Measurements from ENCODE around the gene FCRL5.

The FCRL5 gene

DNA sequence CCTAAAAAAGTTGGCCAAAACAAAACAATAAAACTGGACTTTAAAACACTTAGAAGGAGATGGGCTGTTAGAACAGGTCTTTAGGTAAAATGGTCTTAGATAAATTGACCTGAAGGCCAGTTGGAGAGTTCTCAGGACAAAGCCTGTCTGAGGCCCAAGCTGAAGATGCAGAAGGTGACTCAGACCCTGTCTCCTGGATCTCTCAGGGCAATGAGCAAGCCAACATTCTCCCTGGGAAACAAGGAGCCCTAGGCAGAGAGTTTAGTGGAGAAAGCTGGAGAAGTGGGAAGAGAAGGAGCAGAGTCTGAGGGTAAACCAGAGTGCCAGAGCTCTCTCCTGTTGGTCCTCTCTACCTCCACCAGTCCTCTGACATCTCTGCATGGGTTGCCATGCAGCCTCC is 70.1 kb downstream of the FCRL5 start:
- no peak overlapping the region for H3K4ac ChIP-seq (ENCODE audit: low read depth in 1 of 2, low read length in 2 of 2)
- H3K4me2 ChIP-seq (ENCODE audit: low read length, poor library complexity, severe bottlenecking): no peak overlapping the region
- no peak for DNase-seq
- H3K36me3 ChIP-seq (ENCODE audit: control insufficient read depth in 1 of 2, insufficient read depth in 2 of 2, low read depth in 1 of 2, low read length in 2 of 2): no peaks in the 10 kb centered on the region
- H3K23ac ChIP-seq (ENCODE audit: low read length in 2 of 2): no peak overlapping the region
- H3K27ac ChIP-seq (ENCODE audit: low read length, poor library complexity, severe bottlenecking): no peak overlapping the region
- H3K14ac ChIP-seq (ENCODE audit: low read length in 2 of 2): no peak overlapping the region
- peaks cover 5% of the 10 kb centered on the region for H3K9me3 ChIP-seq (ENCODE audit: control insufficient read depth, low read length)
- no peak overlapping the region for H2AFZ ChIP-seq (ENCODE audit: low read depth, low read length)
- H3K4me3 ChIP-seq (ENCODE audit: insufficient read depth in 1 of 2, low read depth in 1 of 2, low read length in 2 of 2): no peak overlapping the region
- H3K9ac ChIP-seq (ENCODE audit: low read length): no peak overlapping the region
- no peak overlapping the region for H3K18ac ChIP-seq (ENCODE audit: low read depth in 1 of 2, low read length in 2 of 2)
- no peak overlapping the region for H4K8ac ChIP-seq (ENCODE audit: low read length)
- peaks cover 0 to 12% of the 10 kb centered on the region in 2 experiments for H3K27me3 ChIP-seq (ENCODE audit: control insufficient read depth in 1 of 2, insufficient read depth in 1 of 2, low read length in 2 of 2)
- H3K79me1 ChIP-seq (replicated peaks; ENCODE audit: low read length, poor library complexity, severe bottlenecking): no peaks in the 10 kb centered on the region
- no peak overlapping the region for H2BK120ac ChIP-seq (ENCODE audit: low read depth, low read length)
- no peak overlapping the region for H2BK15ac ChIP-seq (ENCODE audit: low read depth, poor library complexity, severe bottlenecking)
- H2AK5ac ChIP-seq (ENCODE audit: low read length, severe bottlenecking): no peak overlapping the region
- H4K91ac ChIP-seq (ENCODE audit: low read length): no peak overlapping the region
- H2BK5ac ChIP-seq (ENCODE audit: low read depth, low read length, poor library complexity, severe bottlenecking): no peak overlapping the region
- H3K4me1 ChIP-seq (ENCODE audit: control insufficient read depth, insufficient read depth, low read depth, low read length): no peaks in the 10 kb centered on the region
- H2BK12ac ChIP-seq (ENCODE audit: low read length in 2 of 2): no peak overlapping the region

DNA sequence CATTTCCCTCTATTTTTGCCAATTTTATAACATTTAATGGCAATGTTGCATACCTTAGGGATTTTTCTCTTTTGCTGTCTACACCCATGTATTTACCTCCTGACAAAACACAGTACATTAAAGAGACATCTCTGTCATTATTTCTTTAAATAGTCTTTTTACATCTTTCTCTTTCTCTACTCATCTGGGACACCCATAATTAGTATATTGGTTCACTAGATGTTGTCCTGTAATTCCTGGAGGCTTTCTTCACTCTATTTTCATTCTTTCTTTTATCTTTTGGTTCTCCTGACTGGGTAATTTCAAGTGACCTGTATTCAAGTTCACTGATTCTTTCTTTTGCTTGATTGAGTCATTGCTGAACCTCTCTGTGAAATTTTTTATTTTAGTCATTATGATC is 74.3 kb downstream of the FCRL5 start:
- no peaks in the 10 kb centered on the region for H3K79me1 ChIP-seq (replicated peaks; ENCODE audit: low read length, poor library complexity, severe bottlenecking)
- no peak overlapping the region for H2BK5ac ChIP-seq (ENCODE audit: low read depth, low read length, poor library complexity, severe bottlenecking)
- H3K4me2 ChIP-seq (ENCODE audit: low read length, poor library complexity, severe bottlenecking): no peak overlapping the region
- no peak overlapping the region for H3K18ac ChIP-seq (ENCODE audit: low read depth in 1 of 2, low read length in 2 of 2)
- H3K36me3 ChIP-seq (ENCODE audit: control insufficient read depth in 1 of 2, insufficient read depth in 2 of 2, low read depth in 1 of 2, low read length in 2 of 2): no peaks in the 10 kb centered on the region
- H2AFZ ChIP-seq (ENCODE audit: low read depth, low read length): no peak overlapping the region
- no peak overlapping the region for H3K23ac ChIP-seq (ENCODE audit: low read length in 2 of 2)
- H4K8ac ChIP-seq (ENCODE audit: low read length): no peak overlapping the region
- no peaks in the 10 kb centered on the region for H3K4me1 ChIP-seq (ENCODE audit: control insufficient read depth, insufficient read depth, low read depth, low read length)
- no peak overlapping the region for H3K14ac ChIP-seq (ENCODE audit: low read length in 2 of 2)
- peaks cover 0 to 9% of the 10 kb centered on the region in 2 experiments for H3K27me3 ChIP-seq (ENCODE audit: control insufficient read depth in 1 of 2, insufficient read depth in 1 of 2, low read length in 2 of 2)
- no peak overlapping the region for H4K91ac ChIP-seq (ENCODE audit: low read length)
- no peak overlapping the region for H3K9ac ChIP-seq (ENCODE audit: low read length)
- no peak overlapping the region for H3K4me3 ChIP-seq (ENCODE audit: insufficient read depth in 1 of 2, low read depth in 1 of 2, low read length in 2 of 2)
- H2BK12ac ChIP-seq (ENCODE audit: low read length in 2 of 2): no peak overlapping the region
- H2BK15ac ChIP-seq (ENCODE audit: low read depth, poor library complexity, severe bottlenecking): no peak overlapping the region
- no peak overlapping the region for H2BK120ac ChIP-seq (ENCODE audit: low read depth, low read length)
- no peak overlapping the region for H3K27ac ChIP-seq (ENCODE audit: low read length, poor library complexity, severe bottlenecking)
- H2AK5ac ChIP-seq (ENCODE audit: low read length, severe bottlenecking): no peak overlapping the region
- H3K4ac ChIP-seq (ENCODE audit: low read depth in 1 of 2, low read length in 2 of 2): no peak overlapping the region
- peaks cover 7% of the 10 kb centered on the region for H3K9me3 ChIP-seq (ENCODE audit: control insufficient read depth, low read length)
- no peak for DNase-seq

- H3K9ac ChIP-seq (ENCODE audit: low read length): no peak overlapping the region
- H3K27ac ChIP-seq (ENCODE audit: low read length, poor library complexity, severe bottlenecking): no peak overlapping the region
- 96% methylated on average over 3 of the region's 4 CpGs for WGBS
- H3K9me3 ChIP-seq (ENCODE audit: control insufficient read depth, low read length): peaks cover 7% of the 10 kb centered on the region
- H3K18ac ChIP-seq (ENCODE audit: low read depth in 1 of 2, low read length in 2 of 2): no peak overlapping the region
- no peak overlapping the region for H4K8ac ChIP-seq (ENCODE audit: low read length)
- no peak overlapping the region for H3K4me3 ChIP-seq (ENCODE audit: insufficient read depth in 1 of 2, low read depth in 1 of 2, low read length in 2 of 2)
- no peak overlapping the region for H4K91ac ChIP-seq (ENCODE audit: low read length)
- no peaks in the 10 kb centered on the region for H3K4me1 ChIP-seq (ENCODE audit: control insufficient read depth, insufficient read depth, low read depth, low read length)
- H2BK120ac ChIP-seq (ENCODE audit: low read depth, low read length): no peak overlapping the region
- no peak overlapping the region for H2BK12ac ChIP-seq (ENCODE audit: low read length in 2 of 2)
- H3K27me3 ChIP-seq (ENCODE audit: control insufficient read depth in 1 of 2, insufficient read depth in 1 of 2, low read length in 2 of 2): peaks cover 0 to 9% of the 10 kb centered on the region in 2 experiments
- no peak for DNase-seq
- H2AK5ac ChIP-seq (ENCODE audit: low read length, severe bottlenecking): no peak overlapping the region
- no peak overlapping the region for H3K23ac ChIP-seq (ENCODE audit: low read length in 2 of 2)
- H3K4me2 ChIP-seq (ENCODE audit: low read length, poor library complexity, severe bottlenecking): no peak overlapping the region
- H3K79me1 ChIP-seq (replicated peaks; ENCODE audit: low read length, poor library complexity, severe bottlenecking): no peaks in the 10 kb centered on the region
- no peak overlapping the region for H2BK5ac ChIP-seq (ENCODE audit: low read depth, low read length, poor library complexity, severe bottlenecking)
- no peaks in the 10 kb centered on the region for H3K36me3 ChIP-seq (ENCODE audit: control insufficient read depth in 1 of 2, insufficient read depth in 2 of 2, low read depth in 1 of 2, low read length in 2 of 2)
- H3K4ac ChIP-seq (ENCODE audit: low read depth in 1 of 2, low read length in 2 of 2): no peak overlapping the region
- no peak overlapping the region for H3K14ac ChIP-seq (ENCODE audit: low read length in 2 of 2)
- H2AFZ ChIP-seq (ENCODE audit: low read depth, low read length): no peak overlapping the region
- H2BK15ac ChIP-seq (ENCODE audit: low read depth, poor library complexity, severe bottlenecking): no peak overlapping the region
These were observed 74.9 kb downstream of the FCRL5 start for GRCh38 chr1:157477419-157477818.

- Histone ChIP-seq H2BK120ac (ENCODE audit: low read depth, low read length) (no peak overlapping the region), H3K18ac (ENCODE audit: low read depth in 1 of 2, low read length in 2 of 2) (no peak overlapping the region), H2BK5ac (ENCODE audit: low read depth, low read length, poor library complexity, severe bottlenecking) (no peak overlapping the region), H2BK12ac (ENCODE audit: low read length in 2 of 2) (no peak overlapping the region), H2AK5ac (ENCODE audit: low read length, severe bottlenecking) (no peak overlapping the region), H3K9ac (ENCODE audit: low read length) (no peak overlapping the region), H3K4ac (ENCODE audit: low read depth in 1 of 2, low read length in 2 of 2) (no peak overlapping the region), H3K4me1 (ENCODE audit: control insufficient read depth, insufficient read depth, low read depth, low read length) (peaks cover 2% of the 10 kb centered on the region), H3K27me3 (ENCODE audit: control insufficient read depth in 1 of 2, insufficient read depth in 1 of 2, low read length in 2 of 2) (peaks cover 0 to 6% of the 10 kb centered on the region in 2 experiments), H2BK15ac (ENCODE audit: low read depth, poor library complexity, severe bottlenecking) (no peak overlapping the region), H4K8ac (ENCODE audit: low read length) (no peak overlapping the region), H3K79me1 (replicated peaks; ENCODE audit: low read length, poor library complexity, severe bottlenecking) (no peaks in the 10 kb centered on the region), H3K23ac (ENCODE audit: low read length in 2 of 2) (no peak overlapping the region), H3K4me2 (ENCODE audit: low read length, poor library complexity, severe bottlenecking) (no peak overlapping the region), H3K4me3 (ENCODE audit: insufficient read depth in 1 of 2, low read depth in 1 of 2, low read length in 2 of 2) (no peak overlapping the region), H4K91ac (ENCODE audit: low read length) (no peak overlapping the region), H3K27ac (ENCODE audit: low read length, poor library complexity, severe bottlenecking) (no peak overlapping the region), H3K14ac (ENCODE audit: low read length in 2 of 2) (no peak overlapping the region), H2AFZ (ENCODE audit: low read depth, low read length) (no peak overlapping the region), H3K36me3 (ENCODE audit: control insufficient read depth in 1 of 2, insufficient read depth in 2 of 2, low read depth in 1 of 2, low read length in 2 of 2) (no peaks in the 10 kb centered on the region), H3K9me3 (ENCODE audit: control insufficient read depth, low read length) (peaks cover 5% of the 10 kb centered on the region)
- no peak for DNase-seq
- WGBS: 83% methylated on average over 1 of the region's 3 CpGs
These were observed 79.4 kb downstream of the FCRL5 start for GRCh38 chr1:157472959-157473358.

All from mesenchymal stem cell (in vitro differentiated cells and primary cell).